H1 (cell line): Measurements from ENCODE around the gene TTC32. TPM values are rescaled to one million over a fixed set of nuclear protein-coding genes. Genes with fewer than 3 reads are reported as not detected.

ENCODE experiments used
- BACH1 ChIP-seq: IDR thresholded peaks from 2 replicates; pipeline ENCODE4 v1.6.1; 2012; ENCODE audit warnings: low read length, improper control_type of control experiment
- GTF2F1 ChIP-seq: IDR thresholded peaks from 2 replicates; pipeline ENCODE4 v1.6.1; 2012; ENCODE audit warnings: low read depth, low read length, improper control_type of control experiment, borderline replicate concordance
- KDM4A ChIP-seq: IDR thresholded peaks from one replicate; pipeline ENCODE4 v1.7.1; 2012; ENCODE audit warnings: low read depth, mild to moderate bottlenecking, moderate library complexity, low read length, inconsistent platforms; ENCODE audit not compliant: severe bottlenecking
- PHF8 ChIP-seq: fragments of 200-600 bp; sonication (generic); conservative IDR thresholded peaks from 2 replicates; pipeline ENCODE4 v1.7.1; 2012; ENCODE audit warnings: low read depth, mild to moderate bottlenecking, inconsistent platforms, low read length, moderate library complexity
- POU5F1 ChIP-seq: IDR thresholded peaks from 2 replicates; pipeline ENCODE4 v1.6.1; 2011; ENCODE audit warnings: low read depth, mild to moderate bottlenecking, low read length, moderate library complexity
- RXRA ChIP-seq: IDR thresholded peaks from 2 replicates; pipeline ENCODE4 v1.6.1; 2011; ENCODE audit warnings: low read depth, mild to moderate bottlenecking, low read length, moderate library complexity; ENCODE audit not compliant: insufficient read depth
- SAP30 ChIP-seq: fragments of 300-600 bp; sonication (generic); IDR thresholded peaks from 2 replicates; pipeline ENCODE4 v1.7.1; 2012; ENCODE audit warnings: low read length, moderate library complexity, mild to moderate bottlenecking, inconsistent platforms; ENCODE audit not compliant: insufficient read depth, insufficient replicate concordance
- SP4 ChIP-seq: IDR thresholded peaks from 2 replicates; pipeline ENCODE4 v1.6.1; 2012; ENCODE audit warnings: low read length, inconsistent platforms
- TAF7 ChIP-seq: optimal IDR thresholded peaks from 2 replicates; pipeline ENCODE3; 2011; ENCODE audit warnings: low read depth, mild to moderate bottlenecking, inconsistent platforms, low read length, moderate library complexity, borderline replicate concordance
- TCF12 ChIP-seq: IDR thresholded peaks from 2 replicates; pipeline ENCODE4 v1.6.1; 2011; ENCODE audit warnings: low read depth, mild to moderate bottlenecking, low read length
- polyA plus RNA-seq, 7 experiments: library from polyadenylated mRNA; depleted of rRNA in 3 of 7; stranded (reverse) in 5 of 7; unstranded in 2 of 7; fragments of >200 nt in 5 of 7; fragments of 200-250 nt in 2 of 7; gene quantifications; 1 replicate in 5 of 7; 2 replicates in 1 of 7; 4 replicates in 1 of 7; pipeline versions ENCODE4 v1.2.1 to v1.2.3, GENCODE V29; 2011 to 2013; ENCODE audit warnings: missing spikeins in 2 of 7, mixed read lengths in 2 of 7
- total RNA-seq: library from RNA; stranded (reverse); fragmentation: NEBNext Ultra II Directional; extraction: Animal tissue kit (Norgen Biotek cat#: 25700); gene quantifications from 2 replicates; pipeline ENCODE4 v1.2.1, GENCODE V29; 2021
- TF ChIP-seq, protein P1 (sequence below): fragments of 300-600 bp; sonication (generic); IDR thresholded peaks from 2 replicates; pipeline ENCODE4 v1.7.1; 2012; ENCODE audit warnings: low read length, moderate library complexity, mild to moderate bottlenecking, inconsistent platforms; ENCODE audit not compliant: insufficient replicate concordance
- TF ChIP-seq, protein P2 (sequence below): IDR thresholded peaks from 2 replicates; pipeline ENCODE4 v1.6.1; 2012; ENCODE audit warnings: inconsistent platforms

The TTC32 gene
- total and polyA plus RNA-seq, 2 of the 8 experiments (the other 6 are each of a cell fraction or from before 2014, with no cell fraction given): 6.8 to 8.7 TPM

DNA sequence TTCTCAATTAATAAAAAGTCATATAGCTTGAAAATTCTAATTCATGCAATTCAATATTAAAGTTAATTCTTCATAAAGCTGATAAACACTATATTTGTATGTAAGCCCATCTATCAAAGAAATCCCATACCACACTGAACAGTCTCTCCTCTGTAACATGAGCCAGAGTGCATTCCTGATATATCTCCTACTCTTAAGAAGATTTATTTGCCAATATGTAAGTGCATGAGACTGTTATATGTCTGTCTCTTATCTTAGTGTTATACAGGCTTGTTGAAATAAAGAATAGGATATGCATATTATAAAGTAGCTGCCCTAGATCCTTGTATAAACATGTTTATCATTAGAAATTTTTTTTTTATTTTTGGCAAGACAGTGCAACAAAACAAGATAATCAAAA is 40.4 kb upstream of the TTC32 start (continued):
- TF ChIP-seq, protein P1, sequence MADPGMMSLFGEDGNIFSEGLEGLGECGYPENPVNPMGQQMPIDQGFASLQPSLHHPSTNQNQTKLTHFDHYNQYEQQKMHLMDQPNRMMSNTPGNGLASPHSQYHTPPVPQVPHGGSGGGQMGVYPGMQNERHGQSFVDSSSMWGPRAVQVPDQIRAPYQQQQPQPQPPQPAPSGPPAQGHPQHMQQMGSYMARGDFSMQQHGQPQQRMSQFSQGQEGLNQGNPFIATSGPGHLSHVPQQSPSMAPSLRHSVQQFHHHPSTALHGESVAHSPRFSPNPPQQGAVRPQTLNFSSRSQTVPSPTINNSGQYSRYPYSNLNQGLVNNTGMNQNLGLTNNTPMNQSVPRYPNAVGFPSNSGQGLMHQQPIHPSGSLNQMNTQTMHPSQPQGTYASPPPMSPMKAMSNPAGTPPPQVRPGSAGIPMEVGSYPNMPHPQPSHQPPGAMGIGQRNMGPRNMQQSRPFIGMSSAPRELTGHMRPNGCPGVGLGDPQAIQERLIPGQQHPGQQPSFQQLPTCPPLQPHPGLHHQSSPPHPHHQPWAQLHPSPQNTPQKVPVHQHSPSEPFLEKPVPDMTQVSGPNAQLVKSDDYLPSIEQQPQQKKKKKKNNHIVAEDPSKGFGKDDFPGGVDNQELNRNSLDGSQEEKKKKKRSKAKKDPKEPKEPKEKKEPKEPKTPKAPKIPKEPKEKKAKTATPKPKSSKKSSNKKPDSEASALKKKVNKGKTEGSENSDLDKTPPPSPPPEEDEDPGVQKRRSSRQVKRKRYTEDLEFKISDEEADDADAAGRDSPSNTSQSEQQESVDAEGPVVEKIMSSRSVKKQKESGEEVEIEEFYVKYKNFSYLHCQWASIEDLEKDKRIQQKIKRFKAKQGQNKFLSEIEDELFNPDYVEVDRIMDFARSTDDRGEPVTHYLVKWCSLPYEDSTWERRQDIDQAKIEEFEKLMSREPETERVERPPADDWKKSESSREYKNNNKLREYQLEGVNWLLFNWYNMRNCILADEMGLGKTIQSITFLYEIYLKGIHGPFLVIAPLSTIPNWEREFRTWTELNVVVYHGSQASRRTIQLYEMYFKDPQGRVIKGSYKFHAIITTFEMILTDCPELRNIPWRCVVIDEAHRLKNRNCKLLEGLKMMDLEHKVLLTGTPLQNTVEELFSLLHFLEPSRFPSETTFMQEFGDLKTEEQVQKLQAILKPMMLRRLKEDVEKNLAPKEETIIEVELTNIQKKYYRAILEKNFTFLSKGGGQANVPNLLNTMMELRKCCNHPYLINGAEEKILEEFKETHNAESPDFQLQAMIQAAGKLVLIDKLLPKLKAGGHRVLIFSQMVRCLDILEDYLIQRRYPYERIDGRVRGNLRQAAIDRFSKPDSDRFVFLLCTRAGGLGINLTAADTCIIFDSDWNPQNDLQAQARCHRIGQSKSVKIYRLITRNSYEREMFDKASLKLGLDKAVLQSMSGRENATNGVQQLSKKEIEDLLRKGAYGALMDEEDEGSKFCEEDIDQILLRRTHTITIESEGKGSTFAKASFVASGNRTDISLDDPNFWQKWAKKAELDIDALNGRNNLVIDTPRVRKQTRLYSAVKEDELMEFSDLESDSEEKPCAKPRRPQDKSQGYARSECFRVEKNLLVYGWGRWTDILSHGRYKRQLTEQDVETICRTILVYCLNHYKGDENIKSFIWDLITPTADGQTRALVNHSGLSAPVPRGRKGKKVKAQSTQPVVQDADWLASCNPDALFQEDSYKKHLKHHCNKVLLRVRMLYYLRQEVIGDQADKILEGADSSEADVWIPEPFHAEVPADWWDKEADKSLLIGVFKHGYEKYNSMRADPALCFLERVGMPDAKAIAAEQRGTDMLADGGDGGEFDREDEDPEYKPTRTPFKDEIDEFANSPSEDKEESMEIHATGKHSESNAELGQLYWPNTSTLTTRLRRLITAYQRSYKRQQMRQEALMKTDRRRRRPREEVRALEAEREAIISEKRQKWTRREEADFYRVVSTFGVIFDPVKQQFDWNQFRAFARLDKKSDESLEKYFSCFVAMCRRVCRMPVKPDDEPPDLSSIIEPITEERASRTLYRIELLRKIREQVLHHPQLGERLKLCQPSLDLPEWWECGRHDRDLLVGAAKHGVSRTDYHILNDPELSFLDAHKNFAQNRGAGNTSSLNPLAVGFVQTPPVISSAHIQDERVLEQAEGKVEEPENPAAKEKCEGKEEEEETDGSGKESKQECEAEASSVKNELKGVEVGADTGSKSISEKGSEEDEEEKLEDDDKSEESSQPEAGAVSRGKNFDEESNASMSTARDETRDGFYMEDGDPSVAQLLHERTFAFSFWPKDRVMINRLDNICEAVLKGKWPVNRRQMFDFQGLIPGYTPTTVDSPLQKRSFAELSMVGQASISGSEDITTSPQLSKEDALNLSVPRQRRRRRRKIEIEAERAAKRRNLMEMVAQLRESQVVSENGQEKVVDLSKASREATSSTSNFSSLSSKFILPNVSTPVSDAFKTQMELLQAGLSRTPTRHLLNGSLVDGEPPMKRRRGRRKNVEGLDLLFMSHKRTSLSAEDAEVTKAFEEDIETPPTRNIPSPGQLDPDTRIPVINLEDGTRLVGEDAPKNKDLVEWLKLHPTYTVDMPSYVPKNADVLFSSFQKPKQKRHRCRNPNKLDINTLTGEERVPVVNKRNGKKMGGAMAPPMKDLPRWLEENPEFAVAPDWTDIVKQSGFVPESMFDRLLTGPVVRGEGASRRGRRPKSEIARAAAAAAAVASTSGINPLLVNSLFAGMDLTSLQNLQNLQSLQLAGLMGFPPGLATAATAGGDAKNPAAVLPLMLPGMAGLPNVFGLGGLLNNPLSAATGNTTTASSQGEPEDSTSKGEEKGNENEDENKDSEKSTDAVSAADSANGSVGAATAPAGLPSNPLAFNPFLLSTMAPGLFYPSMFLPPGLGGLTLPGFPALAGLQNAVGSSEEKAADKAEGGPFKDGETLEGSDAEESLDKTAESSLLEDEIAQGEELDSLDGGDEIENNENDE: no peak
- no peak for TF ChIP-seq SAP30
- TF ChIP-seq, protein P2, sequence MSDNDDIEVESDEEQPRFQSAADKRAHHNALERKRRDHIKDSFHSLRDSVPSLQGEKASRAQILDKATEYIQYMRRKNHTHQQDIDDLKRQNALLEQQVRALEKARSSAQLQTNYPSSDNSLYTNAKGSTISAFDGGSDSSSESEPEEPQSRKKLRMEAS: no peak
- TF ChIP-seq GTF2F1: no peak
- no peak for TF ChIP-seq PHF8
- TF ChIP-seq SP4: no peak
- no peak for TF ChIP-seq POU5F1
- no peak for TF ChIP-seq KDM4A
- no peak for TF ChIP-seq TCF12
- TF ChIP-seq BACH1: no peak
- TF ChIP-seq TAF7: no peak
- TF ChIP-seq RXRA: no peak
